ENCODE results near the gene COX6A2.

DNA sequence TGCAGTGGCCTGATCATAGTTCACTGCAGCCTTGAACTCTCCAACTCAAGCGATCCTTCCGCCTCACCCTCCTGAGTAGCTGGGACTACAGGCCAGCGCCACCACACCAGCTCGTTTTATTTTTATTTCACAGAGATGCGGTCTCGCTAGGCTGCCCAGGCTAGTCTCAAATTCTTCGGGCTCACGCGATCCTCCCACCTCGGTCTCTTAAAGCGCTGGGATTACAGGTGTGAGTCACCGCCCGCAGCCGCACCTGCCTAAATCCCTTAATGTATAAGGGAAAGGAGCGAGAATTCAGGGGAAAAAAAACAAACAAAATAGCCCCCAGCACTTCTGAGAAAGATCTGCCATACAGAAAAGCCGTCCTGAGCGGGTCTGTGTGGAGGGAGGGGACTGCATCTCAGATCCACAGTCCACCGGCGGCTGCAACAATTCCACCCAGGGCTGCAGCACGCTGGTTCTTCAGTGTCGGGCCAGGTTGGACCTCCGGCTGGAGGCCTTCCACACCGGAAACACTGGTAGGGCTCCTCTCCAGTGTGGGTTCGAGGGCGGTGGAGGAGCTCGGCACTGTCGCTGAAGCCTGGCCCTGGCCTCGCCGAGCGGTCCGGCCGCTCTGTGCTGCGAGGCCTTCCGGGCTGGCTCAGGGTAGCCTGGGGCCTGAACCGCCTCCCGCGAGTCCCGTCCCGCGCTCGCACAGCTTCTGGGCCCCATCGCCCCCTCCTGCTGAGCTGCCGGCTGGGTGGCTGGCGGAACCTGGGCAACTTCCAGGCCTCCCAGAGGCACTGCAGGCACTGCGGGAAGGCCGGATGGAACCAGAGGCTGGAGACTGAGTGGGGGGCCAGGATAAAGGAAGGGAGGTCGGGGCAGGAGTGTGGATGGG, 7.4 kb upstream of the COX6A2 start:
- TF ChIP-seq, protein P1, sequence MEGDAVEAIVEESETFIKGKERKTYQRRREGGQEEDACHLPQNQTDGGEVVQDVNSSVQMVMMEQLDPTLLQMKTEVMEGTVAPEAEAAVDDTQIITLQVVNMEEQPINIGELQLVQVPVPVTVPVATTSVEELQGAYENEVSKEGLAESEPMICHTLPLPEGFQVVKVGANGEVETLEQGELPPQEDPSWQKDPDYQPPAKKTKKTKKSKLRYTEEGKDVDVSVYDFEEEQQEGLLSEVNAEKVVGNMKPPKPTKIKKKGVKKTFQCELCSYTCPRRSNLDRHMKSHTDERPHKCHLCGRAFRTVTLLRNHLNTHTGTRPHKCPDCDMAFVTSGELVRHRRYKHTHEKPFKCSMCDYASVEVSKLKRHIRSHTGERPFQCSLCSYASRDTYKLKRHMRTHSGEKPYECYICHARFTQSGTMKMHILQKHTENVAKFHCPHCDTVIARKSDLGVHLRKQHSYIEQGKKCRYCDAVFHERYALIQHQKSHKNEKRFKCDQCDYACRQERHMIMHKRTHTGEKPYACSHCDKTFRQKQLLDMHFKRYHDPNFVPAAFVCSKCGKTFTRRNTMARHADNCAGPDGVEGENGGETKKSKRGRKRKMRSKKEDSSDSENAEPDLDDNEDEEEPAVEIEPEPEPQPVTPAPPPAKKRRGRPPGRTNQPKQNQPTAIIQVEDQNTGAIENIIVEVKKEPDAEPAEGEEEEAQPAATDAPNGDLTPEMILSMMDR (conservative IDR thresholded peaks at IDR 0.05 in 1 of 2, IDR thresholded peaks at IDR 0.05 in 1 of 2; ENCODE audit: extremely low read depth in 1 of 2, insufficient read depth in 1 of 2, low read depth in 1 of 2, low read length in 2 of 2) = no peak
- no peak for TF ChIP-seq EZH2 (IDR thresholded peaks at IDR 0.05; ENCODE audit: borderline replicate concordance, low read length)
